Tibial nerve (tissue), 4 donors: ENCODE measurements around the gene WNT6. TPM values are rescaled to one million over a fixed set of nuclear protein-coding genes. Genes with fewer than 3 reads are reported as not detected.
A peak's percentile ranks its signal among the peaks of the same experiment; 100 is the strongest.

Experiments used
- DNase-seq, 2 donors: peaks; one replicate each; pipeline ENCODE4 v3.0.0-alpha.2; 2019; ENCODE audit warnings: low spot score in 2 of 2
- H3K27ac ChIP-seq, 4 donors: fragments of 200-600 bp; sonication (generic) in 3 of 4; one replicate each; pipeline ENCODE4 v1.5.1; 2017 to 2019; ENCODE audit warnings: mild to moderate bottlenecking in 1 of 4
- H3K27me3 ChIP-seq, 2 donors: fragments of 200-600 bp; sonication (generic) in 1 of 2; one replicate each; pipeline versions ENCODE4 v1.5.1 to v1.6.0; 2017 to 2019
- H3K36me3 ChIP-seq, 3 donors: fragments of 200-600 bp; sonication (generic); one replicate each; pipeline ENCODE4 v1.5.1; 2018 to 2019
- H3K4me1 ChIP-seq, 4 donors: fragments of 200-600 bp; sonication (generic) in 3 of 4; one replicate each; pipeline ENCODE4 v1.5.1; 2017 to 2019
- H3K4me3 ChIP-seq, 4 donors: fragments of 200-600 bp; sonication (generic) in 3 of 4; one replicate each; pipeline ENCODE4 v1.5.1; 2017 to 2019; ENCODE audit warnings: mild to moderate bottlenecking in 1 of 4, moderate library complexity in 1 of 4
- H3K9me3 ChIP-seq, 4 donors: fragments of 200-600 bp; sonication (generic) in 3 of 4; one replicate each; pipeline ENCODE4 v1.5.1; 2017 to 2019
- EP300 ChIP-seq, 2 donors: sonication (generic); formaldehyde crosslinking; IDR thresholded peaks; one replicate each; pipeline ENCODE4 v1.6.1; 2017; ENCODE audit warnings: antibody characterized with exemption in 2 of 2, mild to moderate bottlenecking in 1 of 2
- POLR2A ChIP-seq, 2 donors: fragments of 450-650 bp; IDR thresholded peaks; one replicate each; pipeline ENCODE4 v1.6.1; 2017; ENCODE audit warnings: antibody characterized with exemption in 2 of 2, mild to moderate bottlenecking in 2 of 2, moderate library complexity in 2 of 2
- WGBS, 2 donors: methylation state at CpG; one replicate each; pipeline ENCODE4 v1.1.5; 2018; 5-methylcytosine and 5-hydroxymethylcytosine counted together
- small RNA-seq: library from RNA; depleted of rRNA; stranded (forward); fragments of <200 nt; gene quantifications from one replicate; pipeline ENCODE3, GENCODE V24; 2016
- total RNA-seq, 4 donors: library from RNA; depleted of rRNA; stranded (reverse); fragments of >200 nt; gene quantifications; one replicate each; pipeline ENCODE4 v1.1.0, GENCODE V29; 2016
- TF ChIP-seq, protein P1 (sequence below), 5 experiments: fragments of 200-600 bp in 3 of 5; fragments of 450-650 bp in 2 of 5; sonication (generic) in 3 of 5; IDR thresholded peaks; one replicate each; pipeline ENCODE4 v1.5.1; 2016 to 2019; ENCODE audit warnings: antibody characterized with exemption in 5 of 5, mild to moderate bottlenecking in 3 of 5, moderate library complexity in 2 of 5

The WNT6 gene
- total RNA-seq, 4 donors from 2014 or later = 26.1 to 81.5 (median 48.2) TPM

GRCh38 chr2:218908721-218909619 lies 49.4 kb downstream of the WNT6 start:
- peak overlapping the region in 2 of 4 donors; percentile 16 to 69 for H3K27ac ChIP-seq
- peak; percentile 73 to 75 for DNase-seq
- no peaks in the 10 kb centered on the region for H3K9me3 ChIP-seq
- no peaks in the 10 kb centered on the region for H3K36me3 ChIP-seq
- peaks cover 0 to 5% of the 10 kb centered on the region in 2 donors for H3K27me3 ChIP-seq
- peaks cover 0 to 13% (median 2%) of the 10 kb centered on the region in 4 donors for H3K4me1 ChIP-seq
- H3K4me3 ChIP-seq = peak overlapping the region; percentile 37 to 58 (median 53)
- WGBS, 2 donors = 0 to 3% methylated on average over 39 to 57 of the region's 58 CpGs
- TF ChIP-seq POLR2A (IDR thresholded peaks at IDR 0.05) (no peak), EP300 (IDR thresholded peaks at IDR 0.05) (peak in 1 of 2 donors; percentile 41)
- TF ChIP-seq, protein P1, sequence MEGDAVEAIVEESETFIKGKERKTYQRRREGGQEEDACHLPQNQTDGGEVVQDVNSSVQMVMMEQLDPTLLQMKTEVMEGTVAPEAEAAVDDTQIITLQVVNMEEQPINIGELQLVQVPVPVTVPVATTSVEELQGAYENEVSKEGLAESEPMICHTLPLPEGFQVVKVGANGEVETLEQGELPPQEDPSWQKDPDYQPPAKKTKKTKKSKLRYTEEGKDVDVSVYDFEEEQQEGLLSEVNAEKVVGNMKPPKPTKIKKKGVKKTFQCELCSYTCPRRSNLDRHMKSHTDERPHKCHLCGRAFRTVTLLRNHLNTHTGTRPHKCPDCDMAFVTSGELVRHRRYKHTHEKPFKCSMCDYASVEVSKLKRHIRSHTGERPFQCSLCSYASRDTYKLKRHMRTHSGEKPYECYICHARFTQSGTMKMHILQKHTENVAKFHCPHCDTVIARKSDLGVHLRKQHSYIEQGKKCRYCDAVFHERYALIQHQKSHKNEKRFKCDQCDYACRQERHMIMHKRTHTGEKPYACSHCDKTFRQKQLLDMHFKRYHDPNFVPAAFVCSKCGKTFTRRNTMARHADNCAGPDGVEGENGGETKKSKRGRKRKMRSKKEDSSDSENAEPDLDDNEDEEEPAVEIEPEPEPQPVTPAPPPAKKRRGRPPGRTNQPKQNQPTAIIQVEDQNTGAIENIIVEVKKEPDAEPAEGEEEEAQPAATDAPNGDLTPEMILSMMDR (IDR thresholded peaks at IDR 0.05) = no peak

GRCh38 chr2:218910741-218911140 lies 51.1 kb downstream of the WNT6 start:
- no peak for DNase-seq
- Histone ChIP-seq H3K36me3 (no peaks in the 10 kb centered on the region), H3K9me3 (no peaks in the 10 kb centered on the region), H3K27me3 (no peaks in the 10 kb centered on the region), H3K27ac (no peak overlapping the region), H3K4me1 (peaks cover 0 to 13% (median 2%) of the 10 kb centered on the region in 4 donors), H3K4me3 (no peak overlapping the region)
- 92% methylated on average over 6 of the region's 6 CpGs for whole genome bisulfite sequencing, 2 donors
- TF ChIP-seq EP300 (IDR thresholded peaks at IDR 0.05) = no peak
- no peak for TF ChIP-seq POLR2A (IDR thresholded peaks at IDR 0.05)
- TF ChIP-seq, protein P1 (IDR thresholded peaks at IDR 0.05) = no peak

GRCh38 chr2:218920504-218920903 lies 60.9 kb downstream of the WNT6 start:
- TF ChIP-seq EP300 (IDR thresholded peaks at IDR 0.05) (no peak), POLR2A (IDR thresholded peaks at IDR 0.05) (no peak)
- TF ChIP-seq, protein P1 (IDR thresholded peaks at IDR 0.05) = no peak
- WGBS, 2 donors = 79 to 91% methylated on average over 1 of the region's 1 CpG
- Histone ChIP-seq H3K9me3 (peaks cover 0 to 6% (median 0%) of the 10 kb centered on the region in 4 donors), H3K4me3 (no peak overlapping the region), H3K27me3 (peaks cover 0 to 58% of the 10 kb centered on the region in 2 donors), H3K27ac (no peak overlapping the region), H3K4me1 (no peaks in the 10 kb centered on the region), H3K36me3 (no peaks in the 10 kb centered on the region)
- DNase-seq = no peak

Small RNA genes lying within 50 kb of the gene (small RNA-seq; reads per million reads assigned to genes)
- not detected for gene RNU6-642P

Other genes starting within 250 kb of the WNT6 start
- 10 to 100 TPM; 24.7 to 31.7 (median 26.6) TPM for gene ZNF142, start 200.2 kb upstream of the WNT6 start, total RNA-seq
- gene BCS1L, start 200.1 kb upstream of the WNT6 start, total RNA-seq = 10 to 100 TPM; 28.2 to 45.2 (median 38.0) TPM
- gene RNF25, start 187.8 kb upstream of the WNT6 start, total RNA-seq = 10 to 100 TPM; 13.5 to 57.0 (median 19.5) TPM
- gene STK36, start 187.7 kb upstream of the WNT6 start, total RNA-seq = 10 to 100 TPM; 63.9 to 71.4 (median 67.6) TPM
- 10 to 100 TPM; 15.3 to 49.6 (median 38.4) TPM for gene TTLL4, start 149.0 kb upstream of the WNT6 start, total RNA-seq
- 10 to 100 TPM; 57.6 to 92.4 (median 78.9) TPM for gene CYP27A1, start 77.7 kb upstream of the WNT6 start, total RNA-seq
- not detected for gene PRKAG3, start 28.0 kb upstream of the WNT6 start, total RNA-seq
- gene WNT10A, start 21.0 kb downstream of the WNT6 start, total RNA-seq = 1 to 10 TPM in 1 of 4 donors, under 1 TPM in 2, not detected in 1; 0.21 to 1.3 (median 0.39) TPM
- not detected for gene CDK5R2, start 99.9 kb downstream of the WNT6 start, total RNA-seq
- gene FEV, start 125.4 kb downstream of the WNT6 start, total RNA-seq = not detected
- gene CRYBA2, start 133.6 kb downstream of the WNT6 start, total RNA-seq = not detected
- gene CFAP65, start 181.7 kb downstream of the WNT6 start, total RNA-seq = not detected
- under 1 TPM in 1 of 4 donors, not detected in 3; 0.63 TPM for gene IHH, start 201.1 kb downstream of the WNT6 start, total RNA-seq